ENCODE data around the gene KCNK13.
"Not testable (repeated sequence)": the region's sequence is repeated elsewhere in the genome, so short reads cannot be mapped to it uniquely, and the experiment has no call there.

The KCNK13 gene

DNA sequence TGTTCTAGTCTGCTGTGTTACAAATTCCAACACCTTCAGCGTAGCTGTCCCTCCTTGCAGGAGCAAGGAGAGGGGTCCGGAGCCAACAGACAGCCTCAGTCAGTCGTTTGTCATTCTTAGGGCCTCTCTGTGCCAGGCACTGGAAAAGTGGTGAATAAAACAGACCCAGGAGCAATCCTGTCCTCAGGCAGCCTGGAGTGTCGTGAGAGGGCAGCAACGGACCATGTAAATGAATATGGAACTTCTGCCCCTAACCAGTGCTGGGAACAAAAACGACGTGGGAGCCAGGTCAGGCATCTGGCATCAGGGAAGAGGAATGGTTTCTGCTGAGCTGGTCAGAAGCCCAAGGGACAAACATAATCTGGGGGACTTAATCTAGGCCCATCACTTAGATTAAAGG, 129.8 kb downstream of the KCNK13 start:
- DNase-seq (ENCODE audit: low spot score in 2 of 2): no peak
- H3K9me3 Mint-ChIP-seq: no peaks in the 10 kb centered on the region
- no peak for ATAC-seq (replicated peaks; ENCODE audit: extremely low read depth, poor library complexity, severe bottlenecking)
- H3K27ac Mint-ChIP-seq (ENCODE audit: low read depth): no peak overlapping the region
- H3K36me3 Mint-ChIP-seq (ENCODE audit: insufficient read depth): no peaks in the 10 kb centered on the region
- no peaks in the 10 kb centered on the region for H3K4me1 Mint-ChIP-seq
- H3K4me3 Mint-ChIP-seq: no peak overlapping the region
- H3K27me3 Mint-ChIP-seq: peaks cover 46% of the 10 kb centered on the region

DNA sequence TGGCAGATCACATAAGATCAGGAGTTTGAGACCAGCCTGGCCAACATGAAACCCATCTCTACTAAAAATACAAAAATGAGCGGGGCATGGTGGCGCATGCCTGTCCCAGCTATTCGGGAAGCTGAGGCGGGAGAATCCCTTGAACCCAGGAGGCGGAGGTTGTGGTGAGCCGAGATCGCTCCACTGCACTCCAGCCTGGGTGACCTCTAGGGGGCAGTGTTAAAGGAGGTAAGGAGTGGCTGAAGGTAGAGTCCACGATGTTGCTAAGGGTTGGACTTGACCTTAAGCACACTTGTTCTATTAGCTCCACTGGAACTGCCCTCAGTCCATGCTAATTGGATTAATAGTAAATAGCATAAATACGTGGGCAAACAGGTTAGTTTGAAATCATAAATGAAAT, 132.1 kb downstream of the KCNK13 start:
- no peak overlapping the region for H3K4me3 Mint-ChIP-seq
- DNase-seq (ENCODE audit: low spot score in 2 of 2) (no peak), ATAC-seq (replicated peaks; ENCODE audit: extremely low read depth, poor library complexity, severe bottlenecking) (no peak)
- no peak overlapping the region for H3K27ac Mint-ChIP-seq (ENCODE audit: low read depth)
- H3K27me3 Mint-ChIP-seq: peaks cover 65% of the 10 kb centered on the region
- no peaks in the 10 kb centered on the region for H3K9me3 Mint-ChIP-seq
- no peaks in the 10 kb centered on the region for H3K4me1 Mint-ChIP-seq
- no peaks in the 10 kb centered on the region for H3K36me3 Mint-ChIP-seq (ENCODE audit: insufficient read depth)

DNA sequence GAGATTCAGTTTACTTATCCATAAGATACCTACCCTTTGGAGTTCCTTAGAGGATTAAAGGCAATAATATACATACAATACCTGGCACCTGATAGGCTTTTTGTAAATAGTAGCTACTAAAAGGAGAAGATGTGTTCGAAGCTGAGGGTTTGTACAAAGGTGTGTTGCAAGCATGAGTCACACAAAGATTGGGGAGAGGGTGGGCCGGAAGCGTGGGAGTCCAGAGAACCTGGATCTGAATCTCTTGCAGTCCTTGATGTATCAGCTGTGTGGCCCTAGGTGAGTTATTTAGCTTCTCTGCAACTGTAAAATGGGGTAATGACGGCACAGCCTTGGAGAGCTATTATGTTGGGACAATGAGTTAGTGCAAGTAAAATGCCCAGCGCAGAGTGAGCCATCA, 132.9 kb downstream of the KCNK13 start:
- ATAC-seq (replicated peaks; ENCODE audit: extremely low read depth, poor library complexity, severe bottlenecking): no peak
- no peaks in the 10 kb centered on the region for H3K4me1 Mint-ChIP-seq
- no peak overlapping the region for H3K27ac Mint-ChIP-seq (ENCODE audit: low read depth)
- peaks cover 59% of the 10 kb centered on the region for H3K27me3 Mint-ChIP-seq
- DNase-seq (ENCODE audit: low spot score in 2 of 2): no peak
- H3K9me3 Mint-ChIP-seq: no peaks in the 10 kb centered on the region
- H3K36me3 Mint-ChIP-seq (ENCODE audit: insufficient read depth): no peaks in the 10 kb centered on the region
- no peak overlapping the region for H3K4me3 Mint-ChIP-seq

GRCh38 chr14:90198541-90199060, 136.8 kb downstream of the KCNK13 start:
- no peaks in the 10 kb centered on the region for H3K4me1 Mint-ChIP-seq
- no peaks in the 10 kb centered on the region for H3K9me3 Mint-ChIP-seq
- ATAC-seq (replicated peaks; ENCODE audit: extremely low read depth, poor library complexity, severe bottlenecking): no peak
- no peak for DNase-seq (ENCODE audit: low spot score in 2 of 2)
- H3K27me3 Mint-ChIP-seq: peaks cover 51% of the 10 kb centered on the region
- H3K4me3 Mint-ChIP-seq: no peak overlapping the region
- H3K36me3 Mint-ChIP-seq (ENCODE audit: insufficient read depth): no peaks in the 10 kb centered on the region
- H3K27ac Mint-ChIP-seq (ENCODE audit: low read depth): no peak overlapping the region

DNA sequence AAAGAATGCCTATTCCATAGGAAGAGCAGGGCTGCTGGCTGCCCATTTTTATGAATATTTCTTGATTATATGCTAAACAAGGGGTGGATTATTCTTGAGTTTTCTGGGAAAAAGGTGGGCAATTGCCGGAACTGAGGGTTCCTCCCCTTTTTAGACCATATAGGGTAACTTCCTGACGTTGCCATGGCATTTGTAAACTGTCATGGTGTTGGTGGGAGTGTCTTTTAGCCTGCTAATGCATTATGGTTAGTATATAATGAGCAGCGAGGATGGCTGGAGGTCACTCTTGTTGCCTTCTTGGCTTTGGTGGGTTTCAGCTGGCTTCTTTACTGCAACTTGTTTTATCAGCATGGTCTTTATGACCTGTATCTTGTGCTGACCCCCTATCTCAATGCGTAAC, 138.8 kb downstream of the KCNK13 start:
- H3K9me3 Mint-ChIP-seq; H3K4me3 Mint-ChIP-seq; DNase-seq (ENCODE audit: low spot score in 2 of 2); ATAC-seq (replicated peaks; ENCODE audit: extremely low read depth, poor library complexity, severe bottlenecking); H3K4me1 Mint-ChIP-seq; H3K27ac Mint-ChIP-seq (ENCODE audit: low read depth); H3K36me3 Mint-ChIP-seq (ENCODE audit: insufficient read depth): not testable (repeated sequence)
- peaks cover 46% of the 10 kb centered on the region for H3K27me3 Mint-ChIP-seq

GRCh38 chr14:90201344-90201743, 139.6 kb downstream of the KCNK13 start:
- H3K4me1 Mint-ChIP-seq: no peaks in the 10 kb centered on the region
- no peaks in the 10 kb centered on the region for H3K36me3 Mint-ChIP-seq (ENCODE audit: insufficient read depth)
- peaks cover 50% of the 10 kb centered on the region for H3K27me3 Mint-ChIP-seq
- no peak overlapping the region for H3K4me3 Mint-ChIP-seq
- DNase-seq (ENCODE audit: low spot score in 2 of 2) (no peak), ATAC-seq (replicated peaks; ENCODE audit: extremely low read depth, poor library complexity, severe bottlenecking) (no peak)
- no peak overlapping the region for H3K27ac Mint-ChIP-seq (ENCODE audit: low read depth)
- H3K9me3 Mint-ChIP-seq: no peaks in the 10 kb centered on the region

DNA sequence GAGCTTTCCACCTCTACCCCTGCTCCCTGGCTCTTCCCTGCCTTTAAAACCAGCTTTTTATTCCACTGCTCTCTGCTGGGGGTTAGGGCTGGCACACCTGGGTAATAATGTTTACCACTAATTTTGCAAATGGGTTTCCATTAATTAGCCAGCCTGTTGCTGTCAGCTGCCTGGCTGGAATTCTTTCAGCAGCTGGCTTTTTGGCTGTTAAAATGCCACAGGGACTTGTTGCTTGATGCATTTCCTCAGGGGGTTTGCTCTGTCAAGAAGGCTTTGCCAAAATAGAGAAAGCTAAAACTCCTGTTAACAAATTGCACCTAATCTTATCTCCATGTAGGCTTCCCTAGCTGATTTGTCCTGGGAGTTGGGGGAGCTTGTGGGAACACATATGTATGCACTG, 142.7 kb downstream of the KCNK13 start:
- Mint-ChIP-seq H3K4me3 (no peak overlapping the region), H3K27ac (ENCODE audit: low read depth) (no peak overlapping the region), H3K4me1 (no peaks in the 10 kb centered on the region), H3K36me3 (ENCODE audit: insufficient read depth) (no peaks in the 10 kb centered on the region), H3K9me3 (no peaks in the 10 kb centered on the region), H3K27me3 (peaks cover 30% of the 10 kb centered on the region)
- ATAC-seq (replicated peaks; ENCODE audit: extremely low read depth, poor library complexity, severe bottlenecking) (no peak), DNase-seq (ENCODE audit: low spot score in 2 of 2) (no peak)

GRCh38 chr14:90213099-90213748, 151.4 kb downstream of the KCNK13 start:
- ATAC-seq (replicated peaks; ENCODE audit: extremely low read depth, poor library complexity, severe bottlenecking) (no peak), DNase-seq (ENCODE audit: low spot score in 2 of 2) (no peak)
- H3K4me1 Mint-ChIP-seq: no peaks in the 10 kb centered on the region
- no peak overlapping the region for H3K27ac Mint-ChIP-seq (ENCODE audit: low read depth)
- H3K36me3 Mint-ChIP-seq (ENCODE audit: insufficient read depth): no peaks in the 10 kb centered on the region
- H3K27me3 Mint-ChIP-seq: peaks cover 56% of the 10 kb centered on the region
- H3K9me3 Mint-ChIP-seq: no peaks in the 10 kb centered on the region
- no peak overlapping the region for H3K4me3 Mint-ChIP-seq

GRCh38 chr14:90228478-90228877, 166.7 kb downstream of the KCNK13 start:
- Mint-ChIP-seq H3K27me3 (peaks cover 22% of the 10 kb centered on the region), H3K4me3 (no peak overlapping the region), H3K27ac (ENCODE audit: low read depth) (no peak overlapping the region), H3K36me3 (ENCODE audit: insufficient read depth) (no peaks in the 10 kb centered on the region), H3K9me3 (no peaks in the 10 kb centered on the region), H3K4me1 (no peaks in the 10 kb centered on the region)
- DNase-seq (ENCODE audit: low spot score in 2 of 2) (no peak), ATAC-seq (replicated peaks; ENCODE audit: extremely low read depth, poor library complexity, severe bottlenecking) (no peak)

GRCh38 chr14:90229942-90230341, 168.1 kb downstream of the KCNK13 start:
- H3K27me3 Mint-ChIP-seq: peaks cover 24% of the 10 kb centered on the region
- not testable (repeated sequence) for H3K9me3 Mint-ChIP-seq; H3K36me3 Mint-ChIP-seq (ENCODE audit: insufficient read depth); H3K27ac Mint-ChIP-seq (ENCODE audit: low read depth); H3K4me3 Mint-ChIP-seq; H3K4me1 Mint-ChIP-seq; DNase-seq (ENCODE audit: low spot score in 2 of 2); ATAC-seq (replicated peaks; ENCODE audit: extremely low read depth, poor library complexity, severe bottlenecking)

All from central memory CD8-positive, alpha-beta T cell (primary cell).